Neutrophil (primary cell): ENCODE measurements around the gene ZNF277.

ENCODE experiments used
- H3K27ac ChIP-seq: fragments of 200-600 bp; sonication (generic); 2 replicates; pipeline ENCODE4 v1.5.1; 2016; ENCODE audit warnings: mild to moderate bottlenecking, moderate library complexity
- H3K27me3 ChIP-seq: fragments of 200-600 bp; sonication (generic); 2 replicates; pipeline ENCODE4 v1.6.0; 2016; ENCODE audit warnings: mild to moderate bottlenecking
- H3K36me3 ChIP-seq: fragments of 200-600 bp; sonication (generic); 2 replicates; pipeline ENCODE4 v1.5.1; 2017
- H3K4me1 ChIP-seq, 2 experiments: fragments of 200-600 bp in 1 of 2; sonication (generic) in 1 of 2; 1 replicate in 1 of 2; 2 replicates in 1 of 2; pipeline versions ENCODE4 v1.5.1 to v1.6.1; 2013 to 2016; ENCODE audit warnings: low read depth in 1 of 2, low read length in 1 of 2, mild to moderate bottlenecking in 1 of 2, moderate library complexity in 1 of 2; ENCODE audit not compliant: control insufficient read depth in 1 of 2, insufficient read depth in 1 of 2
- H3K4me3 ChIP-seq, 2 experiments: fragments of 200-600 bp in 1 of 2; sonication (generic) in 1 of 2; 1 replicate in 1 of 2; 2 replicates in 1 of 2; pipeline ENCODE4 v1.5.1; 2013 to 2016; ENCODE audit warnings: low read depth in 1 of 2, low read length in 1 of 2, mild to moderate bottlenecking in 1 of 2, moderate library complexity in 1 of 2
- H3K9me3 ChIP-seq: fragments of 200-600 bp; sonication (generic); 2 replicates; pipeline ENCODE4 v1.5.1; 2016
- TF ChIP-seq, protein P1 (sequence below): fragments of 200-600 bp; sonication (generic); IDR thresholded peaks from 2 replicates; pipeline ENCODE4 v1.5.1; 2016; ENCODE audit warnings: antibody characterized with exemption

The ZNF277 gene

DNA sequence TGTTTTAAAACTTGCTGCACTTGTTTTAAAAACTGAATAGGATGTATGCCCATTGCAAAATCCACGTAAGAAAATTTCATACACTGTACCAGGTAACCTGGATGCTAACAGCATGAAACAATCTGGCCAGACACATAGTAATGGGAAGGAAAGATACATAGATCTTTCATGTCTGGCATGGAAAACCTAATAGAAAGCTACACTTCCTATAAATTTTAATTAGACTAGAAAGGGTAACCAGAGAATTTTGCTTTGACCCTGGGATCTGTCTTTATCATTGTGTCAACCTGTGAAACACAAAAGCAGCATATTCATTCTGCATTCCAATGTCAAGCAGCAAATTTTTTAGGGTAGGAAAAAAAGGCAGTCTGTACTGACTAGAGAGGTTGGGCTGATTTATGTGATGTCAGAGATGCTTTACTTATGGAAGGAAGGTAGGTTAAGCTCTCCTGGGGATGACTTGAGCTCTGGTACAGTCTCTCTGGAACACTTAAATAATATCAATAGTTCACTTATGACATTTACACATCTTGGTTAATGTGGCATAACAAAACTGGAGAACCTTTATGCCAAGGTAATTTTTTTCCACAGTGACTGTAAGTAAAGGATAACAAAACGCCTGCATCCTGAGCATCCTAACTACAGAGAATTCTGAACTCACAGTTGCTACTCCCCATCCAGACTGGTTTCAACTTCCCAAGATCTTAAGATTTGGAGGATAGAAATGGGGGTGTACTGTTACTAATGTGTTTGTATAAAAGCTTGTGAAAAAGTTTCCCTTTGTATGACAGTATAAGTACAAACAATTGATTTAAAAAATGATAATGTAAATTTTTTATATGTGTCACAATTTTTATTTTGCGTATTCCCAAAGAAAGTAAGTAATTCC is 45.0 kb upstream of the ZNF277 start:
- no peaks in the 10 kb centered on the region for H3K36me3 ChIP-seq
- H3K27ac ChIP-seq: no peak overlapping the region
- TF ChIP-seq, protein P1, sequence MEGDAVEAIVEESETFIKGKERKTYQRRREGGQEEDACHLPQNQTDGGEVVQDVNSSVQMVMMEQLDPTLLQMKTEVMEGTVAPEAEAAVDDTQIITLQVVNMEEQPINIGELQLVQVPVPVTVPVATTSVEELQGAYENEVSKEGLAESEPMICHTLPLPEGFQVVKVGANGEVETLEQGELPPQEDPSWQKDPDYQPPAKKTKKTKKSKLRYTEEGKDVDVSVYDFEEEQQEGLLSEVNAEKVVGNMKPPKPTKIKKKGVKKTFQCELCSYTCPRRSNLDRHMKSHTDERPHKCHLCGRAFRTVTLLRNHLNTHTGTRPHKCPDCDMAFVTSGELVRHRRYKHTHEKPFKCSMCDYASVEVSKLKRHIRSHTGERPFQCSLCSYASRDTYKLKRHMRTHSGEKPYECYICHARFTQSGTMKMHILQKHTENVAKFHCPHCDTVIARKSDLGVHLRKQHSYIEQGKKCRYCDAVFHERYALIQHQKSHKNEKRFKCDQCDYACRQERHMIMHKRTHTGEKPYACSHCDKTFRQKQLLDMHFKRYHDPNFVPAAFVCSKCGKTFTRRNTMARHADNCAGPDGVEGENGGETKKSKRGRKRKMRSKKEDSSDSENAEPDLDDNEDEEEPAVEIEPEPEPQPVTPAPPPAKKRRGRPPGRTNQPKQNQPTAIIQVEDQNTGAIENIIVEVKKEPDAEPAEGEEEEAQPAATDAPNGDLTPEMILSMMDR: no peak
- no peaks in the 10 kb centered on the region for H3K27me3 ChIP-seq
- H3K4me3 ChIP-seq: no peak overlapping the region
- peaks cover 8 to 10% of the 10 kb centered on the region in 2 experiments for H3K4me1 ChIP-seq
- H3K9me3 ChIP-seq: no peaks in the 10 kb centered on the region

DNA sequence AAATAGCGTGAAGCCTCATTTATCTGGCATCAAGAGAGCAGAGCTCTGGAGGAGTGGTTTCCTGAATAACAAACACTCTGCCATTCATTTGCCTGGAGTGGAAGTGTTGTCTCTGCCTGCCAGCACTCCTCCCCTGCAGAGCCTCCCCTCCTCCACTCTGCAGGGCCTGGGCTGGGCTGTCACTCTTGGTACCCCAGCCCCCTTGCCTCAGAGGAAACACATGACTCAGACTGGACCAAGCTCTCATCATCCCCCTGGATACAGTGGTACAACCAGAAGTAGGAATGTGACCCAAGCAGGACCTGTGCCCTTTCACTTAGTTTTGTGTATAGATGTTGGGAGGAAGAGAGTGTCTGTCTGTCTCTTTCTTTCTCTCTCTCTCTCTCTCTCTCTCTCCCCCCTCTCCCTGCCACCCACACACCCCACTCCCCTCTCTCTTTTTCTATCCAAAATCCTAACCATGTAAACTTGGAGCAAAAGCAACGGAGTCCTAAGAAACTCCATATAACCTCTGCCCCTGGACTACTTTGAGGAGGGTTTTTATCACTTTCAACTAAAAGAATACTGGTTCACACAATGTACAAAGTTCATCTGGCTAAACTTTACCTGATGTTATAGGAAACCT is 44.2 kb upstream of the ZNF277 start:
- TF ChIP-seq, protein P1: no peak
- H3K36me3 ChIP-seq: no peaks in the 10 kb centered on the region
- peaks cover 8 to 10% of the 10 kb centered on the region in 2 experiments for H3K4me1 ChIP-seq
- no peaks in the 10 kb centered on the region for H3K9me3 ChIP-seq
- no peaks in the 10 kb centered on the region for H3K27me3 ChIP-seq
- no peak overlapping the region for H3K27ac ChIP-seq
- no peak overlapping the region for H3K4me3 ChIP-seq

DNA sequence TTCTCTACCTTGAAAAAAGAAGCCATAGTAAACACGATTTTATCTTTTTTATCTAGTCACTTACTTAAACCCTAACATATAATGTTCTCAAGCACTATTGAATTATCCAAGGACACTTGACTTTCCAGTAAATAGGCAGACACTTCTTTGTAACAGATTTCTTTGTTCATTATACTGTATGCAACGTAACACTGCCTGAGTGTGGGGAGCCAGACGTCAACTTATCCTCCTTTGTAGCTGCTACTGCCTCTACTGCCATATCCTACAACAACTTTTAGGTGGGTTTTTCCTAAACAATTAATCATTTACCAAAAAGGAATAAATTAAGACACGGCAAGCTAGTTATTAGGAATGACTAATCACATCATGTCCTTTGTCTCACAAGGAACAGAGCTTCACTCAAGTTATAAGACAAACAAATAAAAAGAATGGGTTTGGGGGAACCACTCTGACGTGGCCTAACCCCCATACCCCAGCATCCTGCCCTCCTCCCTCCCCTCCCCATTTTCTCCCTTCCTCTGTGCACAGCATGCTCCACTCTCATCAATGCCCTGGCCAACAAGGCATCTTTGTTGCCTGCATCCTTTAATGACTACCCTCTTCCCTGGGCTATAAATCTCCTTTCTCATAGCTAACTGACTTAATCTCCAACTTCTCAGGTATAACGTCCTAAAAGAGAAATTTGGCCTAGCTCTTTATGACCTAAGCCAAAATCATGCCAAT is 43.5 kb upstream of the ZNF277 start:
- H3K36me3 ChIP-seq: no peaks in the 10 kb centered on the region
- H3K4me3 ChIP-seq: no peak overlapping the region
- TF ChIP-seq, protein P1: no peak
- H3K9me3 ChIP-seq: no peaks in the 10 kb centered on the region
- no peaks in the 10 kb centered on the region for H3K27me3 ChIP-seq
- H3K27ac ChIP-seq: no peak overlapping the region
- H3K4me1 ChIP-seq: peaks cover 8 to 10% of the 10 kb centered on the region in 2 experiments

GRCh38 chr7:112167147-112167546 is 39.3 kb upstream of the ZNF277 start:
- TF ChIP-seq, protein P1: no peak
- Histone ChIP-seq H3K36me3 (no peaks in the 10 kb centered on the region), H3K4me1 (no peaks in the 10 kb centered on the region), H3K4me3 (no peak overlapping the region), H3K9me3 (no peaks in the 10 kb centered on the region), H3K27me3 (no peaks in the 10 kb centered on the region), H3K27ac (no peak overlapping the region)

- no peak overlapping the region for H3K4me3 ChIP-seq
- no peaks in the 10 kb centered on the region for H3K4me1 ChIP-seq
- no peaks in the 10 kb centered on the region for H3K27me3 ChIP-seq
- no peak overlapping the region for H3K27ac ChIP-seq
- TF ChIP-seq, protein P1: no peak
- H3K9me3 ChIP-seq: no peaks in the 10 kb centered on the region
- H3K36me3 ChIP-seq: no peaks in the 10 kb centered on the region
Observed at GRCh38 chr7:112168915-112169314, 37.6 kb upstream of the ZNF277 start.
